Ovary (tissue), 3 donors: ENCODE measurements around the gene CHIA.

ENCODE experiments used
- POLR2A ChIP-seq: fragments of 450-650 bp; IDR thresholded peaks from one replicate; pipeline ENCODE4 v1.6.1; 2017; ENCODE audit warnings: antibody characterized with exemption, mild to moderate bottlenecking, moderate library complexity
- TF ChIP-seq, protein P1 (sequence below), 3 donors: fragments of 450-650 bp in 2 of 3; fragments of 200-600 bp in 1 of 3; IDR thresholded peaks; one replicate each; pipeline versions ENCODE4 v1.5.1 to v1.8.0; 2016 to 2022; ENCODE audit warnings: antibody characterized with exemption in 3 of 3, mild to moderate bottlenecking in 1 of 3
- donor health status: DM: no; HTN: no; CAD: no.

DNA sequence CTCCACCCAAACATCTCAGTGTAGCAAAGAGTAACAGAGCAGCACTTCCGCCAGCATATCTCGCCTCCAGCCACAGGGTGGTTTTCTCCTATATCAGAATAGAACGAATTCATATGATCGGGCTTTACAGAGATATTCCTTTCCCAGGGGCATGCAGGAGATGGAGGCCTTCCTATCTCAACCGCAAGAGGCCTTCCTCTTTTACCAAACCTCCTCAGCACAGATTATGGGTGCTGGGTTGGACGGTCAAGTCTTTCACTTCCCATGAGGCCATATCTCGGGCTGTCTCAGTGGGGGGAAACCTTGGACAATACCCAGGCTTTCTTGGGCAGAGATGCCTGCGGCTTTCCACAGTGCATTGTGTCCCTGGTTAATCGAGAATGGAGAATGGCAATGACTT, 71.1 kb downstream of the CHIA start:
- TF ChIP-seq POLR2A: no peak
- TF ChIP-seq, protein P1, sequence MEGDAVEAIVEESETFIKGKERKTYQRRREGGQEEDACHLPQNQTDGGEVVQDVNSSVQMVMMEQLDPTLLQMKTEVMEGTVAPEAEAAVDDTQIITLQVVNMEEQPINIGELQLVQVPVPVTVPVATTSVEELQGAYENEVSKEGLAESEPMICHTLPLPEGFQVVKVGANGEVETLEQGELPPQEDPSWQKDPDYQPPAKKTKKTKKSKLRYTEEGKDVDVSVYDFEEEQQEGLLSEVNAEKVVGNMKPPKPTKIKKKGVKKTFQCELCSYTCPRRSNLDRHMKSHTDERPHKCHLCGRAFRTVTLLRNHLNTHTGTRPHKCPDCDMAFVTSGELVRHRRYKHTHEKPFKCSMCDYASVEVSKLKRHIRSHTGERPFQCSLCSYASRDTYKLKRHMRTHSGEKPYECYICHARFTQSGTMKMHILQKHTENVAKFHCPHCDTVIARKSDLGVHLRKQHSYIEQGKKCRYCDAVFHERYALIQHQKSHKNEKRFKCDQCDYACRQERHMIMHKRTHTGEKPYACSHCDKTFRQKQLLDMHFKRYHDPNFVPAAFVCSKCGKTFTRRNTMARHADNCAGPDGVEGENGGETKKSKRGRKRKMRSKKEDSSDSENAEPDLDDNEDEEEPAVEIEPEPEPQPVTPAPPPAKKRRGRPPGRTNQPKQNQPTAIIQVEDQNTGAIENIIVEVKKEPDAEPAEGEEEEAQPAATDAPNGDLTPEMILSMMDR (IDR thresholded peaks at IDR 0.05): no peak
